AG10803 (cell line): ENCODE results near the gene CYBA.
"Not testable (repeated sequence)": the region's sequence is repeated elsewhere in the genome, so short reads cannot be mapped to it uniquely, and the experiment has no call there.

Experiments used
- DNase-seq: peaks from one replicate; pipeline ENCODE4 v3.0.0; 2010; ENCODE audit warnings: low read depth
- H3K4me3 ChIP-seq: 2 replicates; pipeline ENCODE4 v1.5.1; 2011; ENCODE audit warnings: mild to moderate bottlenecking, low read length, control low read depth
- CTCF ChIP-seq: conservative IDR thresholded peaks from 2 replicates; pipeline ENCODE4 v1.5.1; 2011; ENCODE audit warnings: mild to moderate bottlenecking, low read length, control low read depth, inconsistent platforms

The CYBA gene

GRCh38 chr16:88678224-88678979 lies 27.5 kb upstream of the CYBA start:
- H3K4me3 ChIP-seq, result no peak overlapping the region
- DNase-seq, result no peak
- TF ChIP-seq CTCF, result no peak

DNA sequence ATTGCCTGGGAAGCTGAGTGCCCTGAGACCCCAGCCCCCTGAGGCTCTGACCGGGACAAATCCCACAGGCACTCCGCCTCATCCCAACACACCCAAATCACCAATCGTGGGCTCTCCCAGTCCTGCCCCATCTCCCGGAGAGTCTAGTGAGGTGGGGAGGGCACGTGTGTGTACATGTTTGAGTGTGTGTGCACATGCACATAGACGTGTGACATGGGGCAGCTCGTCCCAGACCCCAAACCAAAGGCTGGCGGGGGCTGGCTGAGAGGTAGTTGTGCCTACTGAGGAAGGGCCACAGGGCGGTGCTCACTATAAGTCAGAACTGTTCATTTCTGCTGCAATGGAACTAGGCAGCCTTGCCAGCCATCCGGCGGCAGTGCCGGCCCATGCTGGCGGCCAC lies 26.9 kb upstream of the CYBA start:
- TF ChIP-seq CTCF, result no peak

DNA sequence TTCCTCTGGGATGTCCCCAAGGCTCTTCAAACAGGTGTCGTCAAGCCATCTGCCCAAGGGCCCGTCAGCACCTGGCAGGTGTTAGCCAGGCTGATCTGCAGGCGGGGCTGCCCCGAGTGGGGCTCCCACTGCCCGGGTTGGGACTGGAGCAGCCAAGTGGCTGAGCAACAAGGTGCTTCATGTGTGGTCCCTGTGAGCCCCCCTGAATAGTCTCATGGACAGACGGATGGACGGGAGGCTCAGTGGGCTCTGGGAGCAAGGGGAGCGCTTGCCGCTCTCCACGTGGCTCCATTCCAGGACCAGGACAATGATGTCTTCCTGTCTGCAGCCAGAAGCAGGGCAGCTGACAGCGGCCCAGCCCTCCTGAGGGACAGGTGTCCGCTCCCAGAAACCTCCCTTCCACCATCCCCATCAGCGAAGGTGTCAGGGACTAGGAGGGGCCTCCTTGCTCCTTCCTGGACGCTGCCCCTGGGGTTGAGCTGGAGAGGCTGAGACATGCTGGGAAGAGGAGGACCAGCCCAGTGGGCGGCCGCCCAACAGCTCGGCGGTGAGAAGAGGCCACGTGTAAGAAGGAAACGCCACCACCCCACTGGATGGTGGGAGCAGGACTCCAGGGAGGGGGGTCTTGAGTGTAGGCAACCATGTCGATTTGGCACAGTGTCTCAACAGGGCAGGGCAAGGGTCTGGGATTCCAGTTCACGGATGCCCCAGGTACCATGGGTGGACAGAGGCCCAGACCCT lies 25.8 kb upstream of the CYBA start:
- H3K4me3 ChIP-seq, result no peak overlapping the region
- DNase-seq, result no peak
- TF ChIP-seq CTCF, result no peak

More for the DNA sequence above, 26.9 kb upstream of the CYBA start:
- H3K4me3 ChIP-seq, result no peak overlapping the region
- DNase-seq, result no peak

GRCh38 chr16:88673716-88674379 lies 23.0 kb upstream of the CYBA start:
- H3K4me3 ChIP-seq, result no peak overlapping the region
- TF ChIP-seq CTCF, result no peak
- DNase-seq, result no peak

DNA sequence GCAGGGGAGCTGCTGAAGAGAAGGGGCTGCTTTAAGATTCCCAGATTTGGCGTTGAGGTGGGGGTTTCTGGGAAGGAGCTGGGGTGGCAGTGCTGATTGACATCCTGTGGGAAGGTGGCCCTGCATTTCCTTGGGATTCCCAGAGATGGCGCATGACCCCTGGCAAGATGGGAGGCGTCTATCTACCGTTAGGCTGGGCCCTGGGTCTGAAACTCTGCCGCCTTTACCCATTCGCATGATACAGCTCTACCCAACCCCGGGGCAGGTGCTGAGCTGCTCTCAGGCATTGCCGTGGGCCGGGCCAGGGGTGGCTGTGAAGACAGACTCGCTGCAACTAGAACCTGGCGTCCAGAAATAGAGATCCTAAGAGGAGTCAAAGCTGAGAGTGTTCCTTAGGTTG lies 21.9 kb upstream of the CYBA start:
- no peak overlapping the region for H3K4me3 ChIP-seq
- no peak for TF ChIP-seq CTCF
- DNase-seq, result no peak

DNA sequence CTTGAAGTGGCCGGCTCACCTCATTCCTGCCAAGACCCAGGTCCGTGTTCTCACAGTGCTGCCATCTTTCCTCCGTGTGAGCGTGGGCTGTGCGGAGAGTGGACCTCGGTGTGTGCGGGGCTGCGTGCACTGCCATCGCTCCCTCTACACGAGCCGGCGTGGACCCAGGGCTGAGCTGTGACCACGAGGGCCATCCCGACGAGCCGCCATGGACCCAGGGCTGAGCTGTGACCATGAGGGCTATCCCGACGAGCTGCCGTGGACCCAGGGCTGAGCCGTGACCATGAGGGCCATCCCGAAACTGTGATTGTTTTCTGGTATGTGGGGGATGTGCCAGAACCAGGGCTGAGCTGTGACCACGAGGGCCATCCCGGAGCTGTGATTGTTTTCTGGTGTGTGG lies 21.0 kb upstream of the CYBA start:
- no peak for DNase-seq
- H3K4me3 ChIP-seq, result no peak overlapping the region
- no peak for TF ChIP-seq CTCF

GRCh38 chr16:88669980-88670379 lies 19.1 kb upstream of the CYBA start:
- peak; percentile 72 for DNase-seq
- TF ChIP-seq CTCF, result no peak
- no peak overlapping the region for H3K4me3 ChIP-seq

- DNase-seq, H3K4me3 ChIP-seq: not testable (repeated sequence)
Observed at GRCh38 chr16:88669493-88669892, 18.6 kb upstream of the CYBA start.
